Caco-2 (cell line): Measurements from ENCODE around the gene USP24. TPM values are rescaled to one million over a fixed set of nuclear protein-coding genes. Genes with fewer than 3 reads are reported as not detected.
A peak's percentile ranks its signal among the peaks of the same experiment; 100 is the strongest.

Experiments used
- BruUV-seq: library from RNA; stranded (reverse); fragments of 400-500 nt; replicated peaks from 2 replicates; lab custom pipeline; 2021; lab: Mats Ljungman, UMichigan
- CTCF ChIA-PET: fragments of 300-600 bp; sonication (Branson Sonifier 250); formaldehyde crosslinking; loops from one replicate; lab custom pipeline; 2022; ENCODE audit warnings: antibody characterized with exemption; lab: Charles Lee
- POLR2A ChIA-PET: fragments of 300-600 bp; sonication (Branson Sonifier 250); formaldehyde crosslinking; loops from one replicate; lab custom pipeline; 2022; ENCODE audit warnings: antibody characterized with exemption; lab: Charles Lee
- DNase-seq, 2 experiments: peaks; one replicate each; pipeline versions ENCODE4 v3.0.0 to v3.0.0-alpha.2; 2020 to 2022
- H3K27me3 ChIP-seq: replicated peaks from 2 replicates; pipeline ENCODE4 v1.6.0; 2011; ENCODE audit warnings: low read length; ENCODE audit not compliant: control insufficient read depth, insufficient read depth
- H3K36me3 ChIP-seq: 2 replicates; pipeline ENCODE4 v1.5.1; 2011; ENCODE audit warnings: low read length; ENCODE audit not compliant: control insufficient read depth, insufficient read depth
- H3K4me1 ChIP-seq: fragments of 250-450 bp; sonication (Bioruptor Pico); 2 replicates; pipeline ENCODE4 v1.5.1; 2020; ENCODE audit warnings: mild to moderate bottlenecking
- H3K4me3 ChIP-seq: 2 replicates; pipeline ENCODE4 v1.5.1; 2011; ENCODE audit warnings: low read depth, mild to moderate bottlenecking, control low read depth, low read length
- H3K9me3 ChIP-seq: fragments of 250-450 bp; sonication (Bioruptor Pico); 2 replicates; pipeline ENCODE4 v1.5.1; 2020; ENCODE audit warnings: mild to moderate bottlenecking, moderate library complexity
- H3K27ac Mint-ChIP-seq: one replicate; pipeline ENCODE4 v1.8.0; 2022; ENCODE audit warnings: mixed read lengths; ENCODE audit not compliant: unreplicated experiment
- H3K27me3 Mint-ChIP-seq: one replicate; pipeline ENCODE4 v1.8.0; 2022; ENCODE audit warnings: mixed read lengths; ENCODE audit not compliant: insufficient read depth, unreplicated experiment
- H3K36me3 Mint-ChIP-seq: one replicate; pipeline ENCODE4 v1.8.0; 2022; ENCODE audit warnings: mild to moderate bottlenecking, mixed read lengths; ENCODE audit not compliant: insufficient read depth, unreplicated experiment
- H3K4me1 Mint-ChIP-seq: one replicate; pipeline ENCODE4 v1.8.0; 2022; ENCODE audit warnings: low read depth, mixed read lengths; ENCODE audit not compliant: unreplicated experiment
- H3K4me3 Mint-ChIP-seq: one replicate; pipeline ENCODE4 v1.8.0; 2022; ENCODE audit warnings: mild to moderate bottlenecking, moderate library complexity, mixed read lengths; ENCODE audit not compliant: unreplicated experiment
- H3K9me3 Mint-ChIP-seq: one replicate; pipeline ENCODE4 v1.8.0; 2022; ENCODE audit warnings: mixed read lengths; ENCODE audit not compliant: unreplicated experiment
- intact Hi-C: fragments of 100-400 bp; cut with micrococcal nuclease; formaldehyde crosslinking; loops from one replicate; pipeline ENCODE4 v1.10.0; 2022; ENCODE audit not compliant: unreplicated experiment
- total RNA-seq: library from RNA; stranded (reverse); gene quantifications from 2 replicates; pipeline ENCODE4 v1.2.3, GENCODE V29; 2022
- TF ChIP-seq, protein P1 (sequence below), 2 experiments: fragments of 200-600 bp in 1 of 2; IDR thresholded peaks; 1 replicate in 1 of 2; 2 replicates in 1 of 2; pipeline versions ENCODE4 v1.5.1 to v1.8.0; 2011 to 2022; ENCODE audit warnings: antibody characterized with exemption in 1 of 2, control low read depth in 1 of 2, inconsistent platforms in 1 of 2, low read depth in 1 of 2, low read length in 1 of 2, mild to moderate bottlenecking in 1 of 2, moderate library complexity in 1 of 2; ENCODE audit not compliant: insufficient read depth in 1 of 2, severe bottlenecking in 1 of 2, unreplicated experiment in 1 of 2

The USP24 gene
- total RNA-seq, 1 experiment from 2014 or later = 34.7 TPM

- H3K4me1 Mint-ChIP-seq = no peaks in the 10 kb centered on the region
- CTCF ChIA-PET = no interaction called here
- H3K4me3 ChIP-seq = no peak overlapping the region
- no peaks in the 10 kb centered on the region for H3K9me3 Mint-ChIP-seq
- H3K36me3 ChIP-seq = no peaks in the 10 kb centered on the region; the same call in 1 of the 2 replicates
- no peaks in the 10 kb centered on the region for H3K27me3 Mint-ChIP-seq
- DNase-seq = no peak
- H3K4me1 ChIP-seq = no peaks in the 10 kb centered on the region
- TF ChIP-seq, protein P1, sequence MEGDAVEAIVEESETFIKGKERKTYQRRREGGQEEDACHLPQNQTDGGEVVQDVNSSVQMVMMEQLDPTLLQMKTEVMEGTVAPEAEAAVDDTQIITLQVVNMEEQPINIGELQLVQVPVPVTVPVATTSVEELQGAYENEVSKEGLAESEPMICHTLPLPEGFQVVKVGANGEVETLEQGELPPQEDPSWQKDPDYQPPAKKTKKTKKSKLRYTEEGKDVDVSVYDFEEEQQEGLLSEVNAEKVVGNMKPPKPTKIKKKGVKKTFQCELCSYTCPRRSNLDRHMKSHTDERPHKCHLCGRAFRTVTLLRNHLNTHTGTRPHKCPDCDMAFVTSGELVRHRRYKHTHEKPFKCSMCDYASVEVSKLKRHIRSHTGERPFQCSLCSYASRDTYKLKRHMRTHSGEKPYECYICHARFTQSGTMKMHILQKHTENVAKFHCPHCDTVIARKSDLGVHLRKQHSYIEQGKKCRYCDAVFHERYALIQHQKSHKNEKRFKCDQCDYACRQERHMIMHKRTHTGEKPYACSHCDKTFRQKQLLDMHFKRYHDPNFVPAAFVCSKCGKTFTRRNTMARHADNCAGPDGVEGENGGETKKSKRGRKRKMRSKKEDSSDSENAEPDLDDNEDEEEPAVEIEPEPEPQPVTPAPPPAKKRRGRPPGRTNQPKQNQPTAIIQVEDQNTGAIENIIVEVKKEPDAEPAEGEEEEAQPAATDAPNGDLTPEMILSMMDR (IDR thresholded peaks at IDR 0.05; ENCODE audit: insufficient read depth in 1 of 2, low read depth in 1 of 2, low read length in 1 of 2, severe bottlenecking in 1 of 2, unreplicated experiment in 1 of 2) = no peak
- intact Hi-C loops = no loop called here
- H3K4me3 Mint-ChIP-seq = no peak overlapping the region
- BruUV-seq = no TSS peak
- no peaks in the 10 kb centered on the region for H3K9me3 ChIP-seq
- H3K36me3 Mint-ChIP-seq = peaks cover 43% of the 10 kb centered on the region
- POLR2A ChIA-PET = no interaction called here
- no peaks in the 10 kb centered on the region for H3K27me3 ChIP-seq
- no peak overlapping the region for H3K27ac Mint-ChIP-seq
These were observed 149.5 kb downstream of the USP24 start for GRCh38 chr1:55065648-55066047.

DNA sequence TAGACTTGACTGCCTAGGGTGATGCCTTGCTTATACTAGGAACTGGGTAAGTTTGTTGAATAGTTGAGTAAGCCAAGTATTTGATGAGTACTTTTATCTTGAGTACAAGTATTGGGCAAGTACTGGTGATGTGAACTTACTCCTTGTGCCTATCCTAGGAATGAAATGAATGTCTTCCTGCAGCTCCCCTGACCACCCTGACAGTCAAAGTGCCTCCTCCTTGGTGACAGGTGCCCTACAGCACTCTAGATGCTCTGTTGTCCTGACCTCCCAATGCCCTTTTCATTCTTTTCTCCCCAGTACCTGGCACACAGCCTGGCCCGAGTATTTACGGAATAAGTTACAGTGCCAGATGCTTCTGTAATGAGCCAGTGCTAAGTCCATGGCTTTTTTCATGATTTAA is 150.3 kb downstream of the USP24 start:
- Histone ChIP-seq H3K36me3 (no peaks in the 10 kb centered on the region; the same call in 1 of the 2 replicates), H3K27me3 (no peaks in the 10 kb centered on the region), H3K4me1 (no peaks in the 10 kb centered on the region), H3K4me3 (no peak overlapping the region), H3K9me3 (no peaks in the 10 kb centered on the region)
- Mint-ChIP-seq H3K27me3 (no peaks in the 10 kb centered on the region), H3K4me3 (no peak overlapping the region), H3K36me3 (peaks cover 42% of the 10 kb centered on the region), H3K9me3 (no peaks in the 10 kb centered on the region), H3K4me1 (no peaks in the 10 kb centered on the region), H3K27ac (no peak overlapping the region)
- BruUV-seq = no TSS peak
- no peak for DNase-seq
- ChIA-PET CTCF (no interaction called here), POLR2A (no interaction called here)
- intact Hi-C loops = no loop called here
- TF ChIP-seq, protein P1 (IDR thresholded peaks at IDR 0.05; ENCODE audit: insufficient read depth in 1 of 2, low read depth in 1 of 2, low read length in 1 of 2, severe bottlenecking in 1 of 2, unreplicated experiment in 1 of 2) = no peak

- H3K4me1 Mint-ChIP-seq = no peaks in the 10 kb centered on the region
- BruUV-seq = TSS peak; percentile 27
- CTCF ChIA-PET = no interaction called here
These were observed 151.0 kb downstream of the USP24 start for GRCh38 chr1:55064071-55064581.

More at GRCh38 chr1:55064071-55064581, 151.0 kb downstream of the USP24 start:
- Histone ChIP-seq H3K4me1 (no peaks in the 10 kb centered on the region), H3K4me3 (no peak overlapping the region), H3K27me3 (no peaks in the 10 kb centered on the region), H3K36me3 (no peaks in the 10 kb centered on the region; the same call in 1 of the 2 replicates), H3K9me3 (no peaks in the 10 kb centered on the region)
- Mint-ChIP-seq H3K9me3 (no peaks in the 10 kb centered on the region), H3K4me3 (no peak overlapping the region), H3K36me3 (peaks cover 39% of the 10 kb centered on the region), H3K27ac (no peak overlapping the region), H3K27me3 (no peaks in the 10 kb centered on the region)
- no peak for DNase-seq
- POLR2A ChIA-PET = no interaction called here
- intact Hi-C loops = no loop called here
- TF ChIP-seq, protein P1 (IDR thresholded peaks at IDR 0.05; ENCODE audit: insufficient read depth in 1 of 2, low read depth in 1 of 2, low read length in 1 of 2, severe bottlenecking in 1 of 2, unreplicated experiment in 1 of 2) = no peak
